ENCODE measurements around the gene GABRB2. TPM values are rescaled to one million over a fixed set of nuclear protein-coding genes. Genes with fewer than 3 reads are reported as not detected.

Gene GABRB2
- total and polyA plus RNA-seq, 7 experiments from 2014 or later, result not detected

DNA sequence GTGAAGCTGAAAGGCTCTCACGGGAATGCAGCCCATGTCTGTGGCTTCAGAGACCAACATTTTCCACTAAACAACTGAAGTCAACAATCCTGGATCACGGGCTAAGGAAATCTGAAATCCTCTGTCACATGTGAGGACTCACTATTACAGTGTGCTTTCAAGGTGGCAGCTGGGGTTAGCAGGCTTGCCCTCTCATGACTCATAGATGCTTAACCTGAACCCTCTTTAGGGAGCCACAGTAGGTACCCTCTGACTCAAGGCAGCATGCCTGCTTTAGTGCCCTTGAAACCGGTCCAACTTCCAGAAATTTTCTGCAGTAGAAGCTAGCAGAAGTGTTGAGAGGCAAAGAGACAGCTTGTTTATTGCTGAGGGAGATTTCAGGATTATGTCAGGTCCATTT lies 232.5 kb downstream of the GABRB2 start:
- ChIA-PET CTCF (no interaction called here), POLR2A (no interaction called here)
- DNase-seq (no peak), ATAC-seq (no peak)
- no peak overlapping the region for H3K27ac ChIP-seq (ENCODE audit: low read depth, low read length)
- no peak overlapping the region for H3K4me3 Mint-ChIP-seq
- H3K4me3 ChIP-seq (ENCODE audit: low read length), result no peak overlapping the region
- H3K36me3 Mint-ChIP-seq, result no peaks in the 10 kb centered on the region
- H3K36me3 ChIP-seq (ENCODE audit: control insufficient read depth in 2 of 3, insufficient read depth in 3 of 3, low read length in 3 of 3), result no peaks in the 10 kb centered on the region
- no peaks in the 10 kb centered on the region for H3K4me1 Mint-ChIP-seq
- no peaks in the 10 kb centered on the region for H3K27me3 Mint-ChIP-seq
- H3K27ac Mint-ChIP-seq, result no peak overlapping the region
- no peaks in the 10 kb centered on the region for H3K4me1 ChIP-seq (ENCODE audit: control insufficient read depth in 2 of 2, insufficient read depth in 2 of 2, low read length in 2 of 2)
- intact Hi-C loops (cut with micrococcal nuclease), result no loop called here
- no peaks in the 10 kb centered on the region for H3K9me3 ChIP-seq (ENCODE audit: control insufficient read depth in 2 of 3, low read length in 3 of 3)
- peaks cover 0 to 19% (median 4%) of the 10 kb centered on the region in 11 donors for H3K9me3 Mint-ChIP-seq
- H3K27me3 ChIP-seq (ENCODE audit: control insufficient read depth in 2 of 2, insufficient read depth in 2 of 2, low read length in 2 of 2), result no peaks in the 10 kb centered on the region

DNA sequence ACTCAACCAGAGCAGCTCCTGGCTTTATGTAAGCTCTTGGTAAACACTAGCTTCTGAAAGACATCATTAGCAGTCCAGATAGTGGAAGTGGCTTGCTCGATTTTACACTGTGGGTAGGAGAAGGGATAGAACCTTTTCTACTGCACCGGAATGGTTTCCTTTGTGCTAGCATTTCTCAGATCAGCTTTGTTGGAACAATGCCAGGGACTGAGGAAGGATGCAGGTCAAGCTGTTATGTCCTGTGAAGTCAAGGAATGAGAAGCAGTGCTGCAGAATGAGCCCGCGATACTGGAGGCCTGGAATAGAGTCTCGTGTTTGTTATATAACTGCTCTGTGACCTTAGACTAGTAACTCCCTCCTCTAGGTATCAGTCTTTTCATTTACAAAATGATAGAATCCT lies 233.6 kb downstream of the GABRB2 start:
- POLR2A ChIA-PET, result no interaction called here
- H3K4me3 Mint-ChIP-seq, result no peak overlapping the region
- intact Hi-C loops (cut with micrococcal nuclease), result no loop called here
- H3K36me3 Mint-ChIP-seq, result peaks cover 0 to 5% (median 0%) of the 10 kb centered on the region in 5 donors
- H3K27ac Mint-ChIP-seq, result no peak overlapping the region
- no peak overlapping the region for H3K27ac ChIP-seq (ENCODE audit: low read depth, low read length)
- H3K36me3 ChIP-seq (ENCODE audit: control insufficient read depth in 2 of 3, insufficient read depth in 3 of 3, low read length in 3 of 3), result no peaks in the 10 kb centered on the region
- no peaks in the 10 kb centered on the region for H3K4me1 Mint-ChIP-seq
- no peaks in the 10 kb centered on the region for H3K9me3 ChIP-seq (ENCODE audit: control insufficient read depth in 2 of 3, low read length in 3 of 3)
- CTCF ChIA-PET, result no interaction called here
- no peaks in the 10 kb centered on the region for H3K27me3 ChIP-seq (ENCODE audit: control insufficient read depth in 2 of 2, insufficient read depth in 2 of 2, low read length in 2 of 2)
- no peaks in the 10 kb centered on the region for H3K4me1 ChIP-seq (ENCODE audit: control insufficient read depth in 2 of 2, insufficient read depth in 2 of 2, low read length in 2 of 2)
- DNase-seq (no peak), ATAC-seq (no peak)
- H3K9me3 Mint-ChIP-seq, result peaks cover 0 to 16% (median 6%) of the 10 kb centered on the region in 11 donors
- no peak overlapping the region for H3K4me3 ChIP-seq (ENCODE audit: low read length)
- H3K27me3 Mint-ChIP-seq, result no peaks in the 10 kb centered on the region

DNA sequence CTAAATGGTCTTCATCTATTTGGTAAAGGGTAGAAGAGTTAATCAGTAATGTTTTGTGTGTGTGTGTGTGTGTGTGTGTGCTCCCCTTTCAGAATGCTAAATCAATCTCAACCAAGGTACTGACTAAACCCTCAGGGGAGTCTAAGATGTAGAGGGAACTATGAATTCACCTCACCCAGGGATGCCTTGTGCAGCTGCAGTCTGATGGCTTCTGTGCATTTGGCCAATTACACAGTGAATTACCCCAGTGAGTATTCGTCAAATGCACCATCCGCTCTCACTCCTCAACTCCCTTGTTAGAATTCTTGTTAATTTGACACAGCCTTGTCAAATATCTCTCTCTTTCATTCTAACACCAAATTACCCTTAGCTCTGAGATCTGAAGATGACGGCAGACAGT lies 234.6 kb downstream of the GABRB2 start:
- H3K36me3 ChIP-seq (ENCODE audit: control insufficient read depth in 2 of 3, insufficient read depth in 3 of 3, low read length in 3 of 3), result no peaks in the 10 kb centered on the region
- peaks cover 0 to 13% (median 6%) of the 10 kb centered on the region in 11 donors for H3K9me3 Mint-ChIP-seq
- no peak overlapping the region for H3K27ac Mint-ChIP-seq
- intact Hi-C loops (cut with micrococcal nuclease), result no loop called here
- H3K27ac ChIP-seq (ENCODE audit: low read depth, low read length), result no peak overlapping the region
- no peaks in the 10 kb centered on the region for H3K9me3 ChIP-seq (ENCODE audit: control insufficient read depth in 2 of 3, low read length in 3 of 3)
- peaks cover 0 to 5% (median 0%) of the 10 kb centered on the region in 5 donors for H3K36me3 Mint-ChIP-seq
- no peak overlapping the region for H3K4me3 Mint-ChIP-seq
- no peaks in the 10 kb centered on the region for H3K4me1 Mint-ChIP-seq
- DNase-seq (no peak), ATAC-seq (no peak)
- H3K27me3 Mint-ChIP-seq, result no peaks in the 10 kb centered on the region
- no peaks in the 10 kb centered on the region for H3K4me1 ChIP-seq (ENCODE audit: control insufficient read depth in 2 of 2, insufficient read depth in 2 of 2, low read length in 2 of 2)
- H3K27me3 ChIP-seq (ENCODE audit: control insufficient read depth in 2 of 2, insufficient read depth in 2 of 2, low read length in 2 of 2), result no peaks in the 10 kb centered on the region
- H3K4me3 ChIP-seq (ENCODE audit: low read length), result no peak overlapping the region
- ChIA-PET CTCF (no interaction called here), POLR2A (no interaction called here)

- CTCF ChIA-PET, result no interaction called here
- no peaks in the 10 kb centered on the region for H3K36me3 ChIP-seq (ENCODE audit: control insufficient read depth in 2 of 3, insufficient read depth in 3 of 3, low read length in 3 of 3)
- ATAC-seq, result no peak
- H3K9me3 ChIP-seq (ENCODE audit: control insufficient read depth in 2 of 3, low read length in 3 of 3), result no peaks in the 10 kb centered on the region
- no peak overlapping the region for H3K27ac Mint-ChIP-seq
- intact Hi-C loops (cut with micrococcal nuclease), result no loop called here
- no peak overlapping the region for H3K4me3 Mint-ChIP-seq
- H3K27me3 Mint-ChIP-seq, result no peaks in the 10 kb centered on the region
- H3K27me3 ChIP-seq (ENCODE audit: control insufficient read depth in 2 of 2, insufficient read depth in 2 of 2, low read length in 2 of 2), result no peaks in the 10 kb centered on the region
- H3K4me1 Mint-ChIP-seq, result no peaks in the 10 kb centered on the region
- no peaks in the 10 kb centered on the region for H3K4me1 ChIP-seq (ENCODE audit: control insufficient read depth in 2 of 2, insufficient read depth in 2 of 2, low read length in 2 of 2)
- H3K27ac ChIP-seq (ENCODE audit: low read depth, low read length), result no peak overlapping the region
- H3K36me3 Mint-ChIP-seq, result peaks cover 0 to 5% (median 0%) of the 10 kb centered on the region in 5 donors
- no peak overlapping the region for H3K4me3 ChIP-seq (ENCODE audit: low read length)
- peaks cover 0 to 13% (median 4%) of the 10 kb centered on the region in 11 donors for H3K9me3 Mint-ChIP-seq
- POLR2A ChIA-PET, result no interaction called here
- no peak for DNase-seq
These were observed 235.3 kb downstream of the GABRB2 start for GRCh38 chr5:161311146-161311708.

DNA sequence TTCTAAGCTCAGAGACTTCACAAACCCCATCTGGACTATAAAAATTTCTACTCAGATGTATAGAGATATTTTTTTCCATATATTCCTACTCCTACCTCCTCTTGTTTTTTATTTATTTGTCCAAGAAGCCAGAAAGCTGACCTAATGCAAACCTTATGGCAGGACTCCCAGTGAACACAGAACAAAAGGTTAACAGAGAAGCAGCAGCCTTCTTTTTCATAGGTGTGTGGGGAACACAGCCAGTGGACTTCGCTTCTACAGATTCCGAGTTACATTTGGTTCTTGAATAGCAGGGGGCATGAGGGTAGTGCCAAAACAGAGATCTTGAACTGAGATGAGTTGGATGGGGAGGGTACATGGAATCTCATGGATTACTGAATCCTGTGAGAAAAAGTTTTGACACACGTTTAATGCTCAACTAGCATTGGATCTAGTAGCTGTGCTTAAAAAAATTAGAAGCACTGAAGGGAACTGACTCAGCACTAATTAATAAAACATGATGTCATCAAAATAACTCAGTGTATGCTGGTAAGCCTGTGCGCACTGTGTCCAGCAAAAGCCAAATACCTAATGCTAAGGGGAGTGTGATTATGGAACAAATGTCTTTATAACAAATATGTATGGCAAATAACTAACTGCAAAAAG lies 240.1 kb downstream of the GABRB2 start:
- no peak for ATAC-seq
- intact Hi-C loops (cut with micrococcal nuclease), result no loop called here
- CTCF ChIA-PET, result no interaction called here
- no peaks in the 10 kb centered on the region for H3K27me3 Mint-ChIP-seq
- no peaks in the 10 kb centered on the region for H3K9me3 ChIP-seq (ENCODE audit: control insufficient read depth in 2 of 3, low read length in 3 of 3)
- H3K27ac Mint-ChIP-seq, result no peak overlapping the region
- no peaks in the 10 kb centered on the region for H3K4me1 ChIP-seq (ENCODE audit: control insufficient read depth in 2 of 2, insufficient read depth in 2 of 2, low read length in 2 of 2)
- H3K4me3 ChIP-seq (ENCODE audit: low read length), result no peak overlapping the region
- H3K27me3 ChIP-seq (ENCODE audit: control insufficient read depth in 2 of 2, insufficient read depth in 2 of 2, low read length in 2 of 2), result no peaks in the 10 kb centered on the region
- no peaks in the 10 kb centered on the region for H3K36me3 ChIP-seq (ENCODE audit: control insufficient read depth in 2 of 3, insufficient read depth in 3 of 3, low read length in 3 of 3)
- peaks cover 0 to 8% (median 3%) of the 10 kb centered on the region in 11 donors for H3K9me3 Mint-ChIP-seq
- no peak for DNase-seq
- H3K4me3 Mint-ChIP-seq, result no peak overlapping the region
- H3K36me3 Mint-ChIP-seq, result peaks cover 0 to 5% (median 0%) of the 10 kb centered on the region in 5 donors
- H3K27ac ChIP-seq (ENCODE audit: low read depth, low read length), result no peak overlapping the region
- H3K4me1 Mint-ChIP-seq, result no peaks in the 10 kb centered on the region
- POLR2A ChIA-PET, result no interaction called here

- ChIA-PET CTCF (no interaction called here), POLR2A (no interaction called here)
- H3K27ac Mint-ChIP-seq, result no peak overlapping the region
- intact Hi-C loops (cut with micrococcal nuclease), result no loop called here
- H3K36me3 Mint-ChIP-seq, result peaks cover 0 to 5% (median 0%) of the 10 kb centered on the region in 5 donors
- Histone ChIP-seq H3K27me3 (ENCODE audit: control insufficient read depth in 2 of 2, insufficient read depth in 2 of 2, low read length in 2 of 2) (no peaks in the 10 kb centered on the region), H3K4me1 (ENCODE audit: control insufficient read depth in 2 of 2, insufficient read depth in 2 of 2, low read length in 2 of 2) (no peaks in the 10 kb centered on the region), H3K4me3 (ENCODE audit: low read length) (no peak overlapping the region), H3K9me3 (ENCODE audit: control insufficient read depth in 2 of 3, low read length in 3 of 3) (no peaks in the 10 kb centered on the region), H3K27ac (ENCODE audit: low read depth, low read length) (no peak overlapping the region), H3K36me3 (ENCODE audit: control insufficient read depth in 2 of 3, insufficient read depth in 3 of 3, low read length in 3 of 3) (no peaks in the 10 kb centered on the region)
- no peaks in the 10 kb centered on the region for H3K4me1 Mint-ChIP-seq
- H3K27me3 Mint-ChIP-seq, result no peaks in the 10 kb centered on the region
- no peak overlapping the region for H3K4me3 Mint-ChIP-seq
- no peak for ATAC-seq
- no peak for DNase-seq
- H3K9me3 Mint-ChIP-seq, result peaks cover 0 to 8% (median 3%) of the 10 kb centered on the region in 11 donors
These were observed 240.9 kb downstream of the GABRB2 start for GRCh38 chr5:161305601-161306000.

DNA sequence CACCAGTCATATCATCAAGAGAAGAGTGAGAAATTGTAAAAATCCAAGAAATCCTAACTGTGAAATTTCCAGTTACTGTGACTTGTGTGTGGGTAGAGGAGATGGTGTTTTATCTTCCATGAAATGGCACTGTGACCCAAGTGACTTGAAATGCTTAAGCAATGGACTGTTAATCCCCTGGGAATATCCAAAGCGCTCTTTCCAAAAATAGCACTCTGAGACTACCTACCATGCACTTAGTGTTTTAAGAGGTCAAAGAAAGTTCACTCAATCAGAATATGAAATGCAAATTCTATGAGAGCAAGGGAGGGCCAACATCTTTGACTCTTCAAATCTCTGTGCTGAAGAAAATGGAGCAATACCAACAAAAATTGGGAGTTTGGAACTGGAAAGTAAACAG lies 244.0 kb downstream of the GABRB2 start:
- no peak for DNase-seq
- Histone ChIP-seq H3K27me3 (ENCODE audit: control insufficient read depth in 2 of 2, insufficient read depth in 2 of 2, low read length in 2 of 2) (no peaks in the 10 kb centered on the region), H3K27ac (ENCODE audit: low read depth, low read length) (no peak overlapping the region), H3K4me3 (ENCODE audit: low read length) (no peak overlapping the region), H3K4me1 (ENCODE audit: control insufficient read depth in 2 of 2, insufficient read depth in 2 of 2, low read length in 2 of 2) (no peaks in the 10 kb centered on the region), H3K9me3 (ENCODE audit: control insufficient read depth in 2 of 3, low read length in 3 of 3) (no peaks in the 10 kb centered on the region), H3K36me3 (ENCODE audit: control insufficient read depth in 2 of 3, insufficient read depth in 3 of 3, low read length in 3 of 3) (no peaks in the 10 kb centered on the region)
- Mint-ChIP-seq H3K9me3 (peaks cover 0 to 10% (median 5%) of the 10 kb centered on the region in 11 donors), H3K27ac (no peak overlapping the region), H3K36me3 (no peaks in the 10 kb centered on the region), H3K4me1 (no peaks in the 10 kb centered on the region), H3K27me3 (no peaks in the 10 kb centered on the region), H3K4me3 (no peak overlapping the region)
- POLR2A ChIA-PET, result no interaction called here
- no peak for ATAC-seq
- intact Hi-C loops (cut with micrococcal nuclease), result no loop called here
- CTCF ChIA-PET, result no interaction called here
